Naive B cell (primary cell): ENCODE measurements around the gene ARF4. TPM values are rescaled to one million over a fixed set of nuclear protein-coding genes. Genes with fewer than 3 reads are reported as not detected.
"Not testable (repeated sequence)": the region's sequence is repeated elsewhere in the genome, so short reads cannot be mapped to it uniquely, and the experiment has no call there.

Experiments
- ATAC-seq, 2 donors: fragments of 150-1000 bp; cut with Tn5 transposase; 2 replicates each; pipeline ENCODE4 v1.10.0; 2021; ENCODE audit warnings: low read depth in 2 of 2, mild to moderate bottlenecking in 2 of 2, moderate library complexity in 2 of 2
- DNase-seq: peaks from one replicate; pipeline ENCODE4 v3.0.0; 2022
- H3K27ac Mint-ChIP-seq, 6 donors: one replicate each; pipeline ENCODE4 v1.8.0; 2020 to 2022; ENCODE audit warnings: mild to moderate bottlenecking in 6 of 6, mixed read lengths in 6 of 6, moderate library complexity in 5 of 6, inconsistent platforms in 2 of 6
- H3K27me3 Mint-ChIP-seq, 3 donors: one replicate each; pipeline ENCODE4 v1.8.0; 2021 to 2022; ENCODE audit warnings: mixed read lengths in 3 of 3, mild to moderate bottlenecking in 1 of 3
- H3K36me3 Mint-ChIP-seq, 2 donors: one replicate each; pipeline ENCODE4 v1.8.0; 2020 to 2022; ENCODE audit warnings: mixed read lengths in 2 of 2, inconsistent platforms in 1 of 2, mild to moderate bottlenecking in 1 of 2
- H3K4me1 Mint-ChIP-seq, 3 donors: one replicate each; pipeline ENCODE4 v1.8.0; 2020 to 2022; ENCODE audit warnings: mixed read lengths in 3 of 3, inconsistent platforms in 1 of 3, mild to moderate bottlenecking in 1 of 3, moderate library complexity in 1 of 3
- H3K4me3 Mint-ChIP-seq, 8 donors: one replicate each; pipeline ENCODE4 v1.8.0; 2020 to 2022; ENCODE audit warnings: mild to moderate bottlenecking in 8 of 8, mixed read lengths in 8 of 8, moderate library complexity in 8 of 8, inconsistent platforms in 2 of 8
- H3K9me3 Mint-ChIP-seq, 7 donors: one replicate each; pipeline ENCODE4 v1.8.0; 2020 to 2022; ENCODE audit warnings: mixed read lengths in 7 of 7, mild to moderate bottlenecking in 5 of 7, inconsistent platforms in 2 of 7, moderate library complexity in 1 of 7
- polyA plus RNA-seq, 6 donors: library from polyadenylated mRNA; unstranded; fragments of 300-500 nt; fragmentation: Illumina TruSeq; gene quantifications; one replicate each; pipeline ENCODE4 v1.2.3, GENCODE V29; 2021; ENCODE audit warnings: low read depth in 6 of 6

The ARF4 gene
- polyA plus RNA-seq: 100 to 1,000 TPM; 106 to 153 (median 133) TPM

DNA sequence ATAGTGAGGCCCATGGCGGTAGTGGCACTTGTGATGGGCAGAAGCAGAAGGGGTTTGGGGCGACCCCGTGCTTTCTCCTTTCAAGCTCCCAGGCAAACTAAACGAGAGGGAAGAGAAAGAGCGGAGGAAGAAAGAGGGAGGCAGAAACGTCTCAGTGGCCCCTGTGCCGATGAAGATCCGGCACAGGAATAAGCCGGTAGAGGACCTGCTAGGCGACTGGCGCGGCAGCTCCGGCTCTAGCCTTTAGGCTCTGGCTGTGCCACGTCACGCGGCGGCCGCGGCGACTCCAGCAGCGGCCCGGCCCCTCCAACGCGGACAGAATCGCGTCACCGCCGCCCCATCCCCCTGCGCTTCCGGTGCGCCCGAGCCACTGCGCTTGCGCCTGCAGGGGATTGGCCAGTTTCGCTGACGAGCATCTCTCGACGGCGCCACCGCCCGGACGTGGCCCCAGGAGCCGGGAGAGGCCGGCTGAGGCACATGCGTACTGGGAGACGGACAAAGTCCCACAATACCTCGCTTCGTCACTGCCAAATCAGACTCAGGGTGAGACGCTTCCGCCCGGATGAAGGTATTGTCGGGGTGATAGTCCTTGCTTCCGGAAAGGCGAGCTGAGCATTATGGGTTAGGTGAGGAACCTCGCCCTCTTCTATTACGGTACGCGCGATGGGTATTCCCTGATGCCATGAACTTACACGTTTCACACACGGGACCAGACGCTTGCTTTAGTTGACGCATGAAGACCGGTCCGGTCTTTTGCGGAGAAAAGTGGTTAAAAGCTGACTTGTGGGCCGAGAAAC, at the start of gene ARF4:
ARF4 (minus strand) TSS at position 218 of the 797 bp plus-strand sequence; CDS start at position 14, 204 bp downstream.
- peak within 1 kb of the TSS; percentile 90 to 99 (median 98) for H3K4me3 Mint-ChIP-seq
- ATAC-seq (peak; percentile 83 to 84), DNase-seq (peak; percentile 100)
- peaks cover 6 to 11% of the 10 kb centered on the region in 2 donors for H3K36me3 Mint-ChIP-seq
- peaks cover 23 to 54% (median 49%) of the 10 kb centered on the region in 3 donors for H3K4me1 Mint-ChIP-seq
- H3K27ac Mint-ChIP-seq: peak within 1 kb of the TSS; percentile 100
- no peaks in the 10 kb centered on the region for H3K9me3 Mint-ChIP-seq
- H3K27me3 Mint-ChIP-seq: no peaks in the 10 kb centered on the region

DNA sequence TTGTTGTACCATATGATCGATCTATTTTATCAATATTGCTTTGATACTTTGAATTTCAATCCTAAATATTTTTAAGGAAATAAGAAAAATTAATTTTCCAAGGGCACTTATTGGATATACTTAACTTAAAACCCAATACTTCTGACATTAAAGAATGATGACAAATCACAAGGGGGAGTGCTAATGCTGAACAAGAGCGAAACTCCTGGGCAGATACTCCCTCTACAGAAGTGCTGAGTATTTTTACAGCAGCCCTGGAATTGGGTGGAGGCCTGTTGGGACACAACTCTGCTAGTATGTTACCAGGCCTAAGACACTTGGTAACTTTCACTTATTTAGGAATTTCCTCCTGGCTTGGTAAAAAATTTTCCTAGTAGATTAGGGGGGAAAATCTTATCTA, 49.6 kb upstream of the ARF4 start:
- DNase-seq: no peak
- no peak overlapping the region for H3K4me3 Mint-ChIP-seq
- H3K27ac Mint-ChIP-seq: peak overlapping the region in 5 of 6 donors; percentile 4 to 71 (median 43)
- peaks cover 33 to 47% of the 10 kb centered on the region in 2 donors for H3K36me3 Mint-ChIP-seq
- no peak for ATAC-seq
- H3K27me3 Mint-ChIP-seq: no peaks in the 10 kb centered on the region
- H3K9me3 Mint-ChIP-seq: peaks cover 0 to 16% (median 10%) of the 10 kb centered on the region in 7 donors
- H3K4me1 Mint-ChIP-seq: peaks cover 11 to 14% (median 13%) of the 10 kb centered on the region in 3 donors

DNA sequence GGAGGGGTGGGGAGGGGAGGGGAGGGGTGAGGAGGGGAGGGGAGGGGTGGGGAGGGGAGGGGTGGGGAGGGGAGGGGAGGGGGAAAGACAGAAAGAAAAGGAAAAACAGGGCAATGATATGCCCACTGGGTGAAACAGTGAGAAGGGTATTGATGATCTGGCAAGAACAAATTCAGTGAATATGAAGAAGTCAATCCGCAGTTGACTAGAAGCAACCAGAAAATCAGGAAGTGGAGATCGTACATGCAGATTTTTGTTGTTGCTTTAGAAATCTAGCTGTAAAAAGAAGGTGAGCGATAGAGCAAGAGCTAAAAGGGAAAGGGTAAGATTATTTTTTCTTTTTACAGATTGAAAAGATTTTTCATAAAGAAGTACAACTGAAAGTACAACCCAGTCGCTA, 47.6 kb upstream of the ARF4 start:
- ATAC-seq (no peak), DNase-seq (no peak)
- Mint-ChIP-seq H3K36me3 (peaks cover 38 to 43% of the 10 kb centered on the region in 2 donors), H3K4me3 (no peak overlapping the region), H3K27me3 (no peaks in the 10 kb centered on the region), H3K27ac (peak overlapping the region in 2 of 6 donors; percentile 48 to 90), H3K9me3 (peaks cover 0 to 16% (median 9%) of the 10 kb centered on the region in 7 donors), H3K4me1 (peaks cover 11 to 14% (median 13%) of the 10 kb centered on the region in 3 donors)

DNA sequence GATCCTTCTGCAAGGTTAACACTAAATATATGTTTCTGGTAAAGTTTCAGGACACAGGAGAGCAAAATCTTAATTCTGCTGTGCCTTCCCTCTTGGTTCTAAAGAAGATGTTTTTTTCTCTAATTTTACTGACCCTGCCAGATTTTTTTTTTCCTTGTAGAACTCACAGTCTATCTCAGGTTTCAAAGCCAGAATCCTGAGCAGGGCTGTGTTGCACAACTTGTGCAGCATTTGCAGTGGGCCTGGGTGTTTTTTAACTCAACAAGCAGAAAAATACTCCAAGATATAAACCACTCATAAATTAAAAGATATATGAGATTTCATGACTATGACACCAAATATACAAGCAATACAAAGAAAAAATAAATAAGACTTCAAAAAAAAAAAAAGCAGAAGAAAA, 40.2 kb upstream of the ARF4 start:
- H3K36me3 Mint-ChIP-seq: peaks cover 25 to 28% of the 10 kb centered on the region in 2 donors
- no peak for ATAC-seq

DNA sequence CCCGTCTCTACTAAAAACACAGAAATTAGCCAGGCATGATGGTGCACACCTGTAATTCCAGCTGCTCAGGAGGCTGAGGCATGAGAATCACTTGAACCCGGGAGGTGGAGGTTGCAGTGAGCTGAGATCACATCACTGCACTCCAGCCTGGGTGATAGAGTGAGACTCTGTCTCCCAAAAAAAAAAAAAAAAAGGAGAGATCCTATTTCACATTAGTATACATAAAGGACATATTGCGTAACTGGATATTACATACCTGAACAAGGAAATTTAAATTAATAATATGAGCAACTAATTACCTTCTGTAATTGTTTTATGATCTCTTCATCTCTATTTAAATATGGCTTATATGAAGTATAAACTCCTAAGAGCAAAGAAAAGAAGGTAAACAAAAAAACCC, 37.1 kb upstream of the ARF4 start:
- H3K4me1 Mint-ChIP-seq, ATAC-seq, H3K4me3 Mint-ChIP-seq, DNase-seq, H3K27me3 Mint-ChIP-seq, H3K9me3 Mint-ChIP-seq: not testable (repeated sequence)
- Mint-ChIP-seq H3K36me3 (peaks cover 15 to 20% of the 10 kb centered on the region in 2 donors), H3K27ac (peak overlapping the region in 1 of 6 donors; percentile 47)

More for the DNA sequence above, 40.2 kb upstream of the ARF4 start:
- no peak for DNase-seq
- H3K4me3 Mint-ChIP-seq: no peak overlapping the region
- H3K27ac Mint-ChIP-seq: no peak overlapping the region
- no peaks in the 10 kb centered on the region for H3K4me1 Mint-ChIP-seq
- H3K9me3 Mint-ChIP-seq: no peaks in the 10 kb centered on the region
- H3K27me3 Mint-ChIP-seq: no peaks in the 10 kb centered on the region

DNA sequence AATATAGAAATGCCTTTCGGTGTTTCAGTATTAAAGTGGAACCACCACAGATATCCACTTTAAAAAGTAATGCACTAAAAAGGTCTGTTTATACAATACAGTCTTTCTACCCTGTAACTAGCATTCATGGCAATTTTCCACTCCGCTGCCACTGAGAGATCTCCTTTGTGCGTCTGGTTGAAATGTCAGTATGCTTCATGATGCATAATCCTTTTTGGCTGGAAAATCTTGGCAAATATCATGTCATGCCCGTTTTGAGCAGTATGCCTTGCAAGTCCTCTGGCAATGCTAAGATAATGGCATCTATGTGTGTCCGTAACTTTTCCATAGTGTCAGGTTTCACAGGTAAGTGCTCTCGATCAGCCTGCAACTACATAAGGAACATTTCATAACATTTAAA, 30.8 kb upstream of the ARF4 start:
- ATAC-seq: no peak
- DNase-seq: no peak
- no peak overlapping the region for H3K4me3 Mint-ChIP-seq
- no peaks in the 10 kb centered on the region for H3K9me3 Mint-ChIP-seq
- H3K4me1 Mint-ChIP-seq: no peaks in the 10 kb centered on the region
- peaks cover 0 to 21% of the 10 kb centered on the region in 2 donors for H3K36me3 Mint-ChIP-seq
- H3K27me3 Mint-ChIP-seq: no peaks in the 10 kb centered on the region
- H3K27ac Mint-ChIP-seq: peak overlapping the region in 1 of 6 donors; percentile 27

DNA sequence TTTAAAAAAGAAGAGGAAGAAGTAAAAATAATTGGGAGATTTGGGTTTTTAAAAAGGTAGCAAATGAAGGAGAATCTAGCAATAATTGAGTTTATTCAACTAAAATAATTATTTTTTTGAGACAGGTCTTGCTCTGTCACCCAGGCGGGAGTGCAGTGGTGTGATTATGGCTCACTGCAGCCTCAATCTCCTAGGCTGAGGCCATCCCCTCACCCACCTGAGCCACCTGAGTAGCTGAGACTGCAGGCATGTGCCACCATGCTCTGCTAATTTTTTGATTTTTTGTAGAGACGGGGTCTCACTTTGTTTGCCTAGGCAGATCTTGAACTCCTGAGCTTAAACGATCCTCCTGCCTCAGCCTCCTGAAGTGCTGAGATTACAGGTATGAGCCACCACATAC, 27.7 kb upstream of the ARF4 start:
- no peaks in the 10 kb centered on the region for H3K9me3 Mint-ChIP-seq
- no peaks in the 10 kb centered on the region for H3K4me1 Mint-ChIP-seq
- H3K27ac Mint-ChIP-seq: peak overlapping the region in 1 of 6 donors; percentile 72
- H3K27me3 Mint-ChIP-seq: no peaks in the 10 kb centered on the region
- ATAC-seq (no peak), DNase-seq (no peak)
- no peak overlapping the region for H3K4me3 Mint-ChIP-seq
- peaks cover 0 to 21% of the 10 kb centered on the region in 2 donors for H3K36me3 Mint-ChIP-seq

DNA sequence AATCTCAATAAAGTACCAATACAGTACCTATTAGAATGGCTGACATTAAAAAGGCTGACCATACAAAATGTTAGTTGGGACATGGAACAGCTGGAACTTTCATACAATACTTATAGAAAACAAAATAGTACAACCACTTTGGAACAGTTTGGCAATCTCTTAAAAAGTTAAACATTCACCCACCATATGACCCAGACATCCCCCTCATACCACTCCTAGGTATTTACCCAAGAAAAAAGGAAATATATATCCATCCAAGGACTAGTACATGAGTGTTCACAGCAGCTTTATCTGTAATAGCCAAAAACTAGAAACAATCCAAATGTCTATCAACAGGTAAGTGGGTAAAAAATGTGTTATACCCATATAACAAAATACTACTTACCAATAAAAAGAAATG, 25.2 kb upstream of the ARF4 start:
- Mint-ChIP-seq H3K4me1 (no peaks in the 10 kb centered on the region), H3K4me3 (no peak overlapping the region), H3K36me3 (peaks cover 0 to 12% of the 10 kb centered on the region in 2 donors), H3K27ac (peak overlapping the region in 3 of 6 donors; percentile 0 to 77 (median 22)), H3K27me3 (no peaks in the 10 kb centered on the region), H3K9me3 (no peaks in the 10 kb centered on the region)
- no peak for ATAC-seq
- no peak for DNase-seq

DNA sequence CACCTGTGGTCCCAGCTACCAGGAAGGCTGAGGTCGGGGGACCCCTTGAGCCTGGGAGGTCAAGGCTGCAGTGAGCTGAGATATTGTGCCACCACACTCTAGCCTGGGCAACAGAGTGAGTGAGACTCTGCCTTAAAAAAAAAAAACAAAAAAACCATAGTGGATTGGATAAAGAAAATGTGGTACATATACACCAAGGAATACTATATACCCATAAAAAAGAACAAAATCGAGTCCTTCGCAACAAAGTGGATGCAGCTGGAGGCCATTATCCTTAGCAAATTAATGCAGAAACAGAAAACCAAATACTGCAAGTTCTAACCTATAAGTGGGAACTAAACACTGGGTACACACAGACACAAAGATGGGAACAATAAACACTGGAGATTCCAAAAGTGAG, 20.6 kb upstream of the ARF4 start:
- H3K4me1 Mint-ChIP-seq: peaks cover 0 to 5% (median 0%) of the 10 kb centered on the region in 3 donors
- no peaks in the 10 kb centered on the region for H3K27me3 Mint-ChIP-seq
- no peak for DNase-seq
- H3K36me3 Mint-ChIP-seq: peaks cover 0 to 2% of the 10 kb centered on the region in 2 donors
- ATAC-seq: no peak
- no peaks in the 10 kb centered on the region for H3K9me3 Mint-ChIP-seq
- H3K27ac Mint-ChIP-seq: peak overlapping the region in 1 of 6 donors; percentile 56
- no peak overlapping the region for H3K4me3 Mint-ChIP-seq

DNA sequence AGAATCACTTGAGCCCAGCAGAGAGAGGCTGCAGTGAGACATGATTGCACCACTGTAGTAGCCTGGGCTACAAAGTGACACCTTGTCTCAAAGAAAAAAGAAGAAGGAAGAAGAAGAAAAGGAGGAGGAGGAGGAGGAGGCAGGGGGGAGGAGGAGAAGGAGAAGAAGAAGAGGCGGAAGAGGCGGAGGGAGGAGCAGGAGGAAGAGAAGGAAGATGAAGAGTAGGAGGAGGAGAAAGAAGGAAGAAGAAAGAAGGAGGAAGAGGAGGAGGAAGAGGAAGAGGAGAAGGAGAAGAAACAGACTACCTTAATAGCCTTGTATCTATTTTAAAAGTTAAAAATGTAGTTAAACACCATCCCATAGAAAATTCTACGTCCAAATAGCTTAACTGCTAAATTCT, 19.1 kb upstream of the ARF4 start:
- ATAC-seq (no peak), DNase-seq (no peak)
- Mint-ChIP-seq H3K4me1 (peaks cover 0 to 5% (median 0%) of the 10 kb centered on the region in 3 donors), H3K9me3 (peaks cover 0 to 4% (median 0%) of the 10 kb centered on the region in 7 donors), H3K27ac (no peak overlapping the region), H3K36me3 (no peaks in the 10 kb centered on the region), H3K27me3 (no peaks in the 10 kb centered on the region), H3K4me3 (no peak overlapping the region)

DNA sequence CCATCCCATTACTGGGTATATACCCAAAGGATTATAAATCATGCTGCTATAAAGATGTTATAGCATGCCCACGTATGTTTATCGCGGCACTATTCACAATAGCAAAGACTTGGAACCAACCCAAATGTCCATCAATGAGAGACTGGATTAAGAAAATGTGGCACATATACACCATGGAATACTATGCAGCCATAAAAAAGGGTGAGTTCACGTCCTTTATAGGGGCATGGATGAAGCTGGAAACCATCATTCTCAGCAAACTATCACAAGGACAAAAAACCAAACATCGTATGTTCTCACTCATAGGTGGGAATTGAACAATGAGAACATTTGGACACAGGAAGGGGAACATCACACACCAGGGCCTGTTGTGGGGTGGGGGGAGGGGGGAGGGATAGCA, 14.7 kb upstream of the ARF4 start:
- peaks cover 6 to 16% of the 10 kb centered on the region in 2 donors for H3K36me3 Mint-ChIP-seq
- H3K27ac Mint-ChIP-seq: peak overlapping the region in 1 of 6 donors; percentile 22

DNA sequence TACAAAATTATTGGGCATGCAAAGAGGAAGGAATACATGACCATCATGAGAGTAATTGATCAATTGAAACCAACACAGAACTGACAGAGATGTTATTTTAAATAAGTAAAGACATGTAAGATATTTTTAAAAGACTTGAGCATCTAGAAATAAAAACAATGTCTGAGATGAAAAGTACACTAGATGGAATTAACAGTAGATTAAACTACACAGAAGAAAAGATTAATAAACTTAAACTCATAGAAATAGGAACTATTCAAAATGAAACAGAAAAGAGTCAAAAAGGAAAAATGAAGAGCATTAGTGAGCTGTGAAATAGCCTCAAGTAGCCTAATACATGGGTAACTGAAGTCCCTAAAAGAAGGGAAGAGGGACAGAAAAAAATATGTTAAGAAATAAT, 8.5 kb upstream of the ARF4 start:
- Mint-ChIP-seq H3K9me3 (peaks cover under 1 to 27% (median 18%) of the 10 kb centered on the region in 7 donors), H3K27me3 (no peaks in the 10 kb centered on the region), H3K4me1 (no peaks in the 10 kb centered on the region), H3K4me3 (no peak overlapping the region), H3K36me3 (peaks cover 17 to 39% of the 10 kb centered on the region in 2 donors), H3K27ac (no peak overlapping the region)
- DNase-seq (no peak), ATAC-seq (no peak)

More for the DNA sequence above, 14.7 kb upstream of the ARF4 start:
- not testable (repeated sequence) for H3K4me1 Mint-ChIP-seq, ATAC-seq, DNase-seq, H3K4me3 Mint-ChIP-seq, H3K27me3 Mint-ChIP-seq
- H3K9me3 Mint-ChIP-seq: peaks cover 3 to 19% (median 16%) of the 10 kb centered on the region in 7 donors

DNA sequence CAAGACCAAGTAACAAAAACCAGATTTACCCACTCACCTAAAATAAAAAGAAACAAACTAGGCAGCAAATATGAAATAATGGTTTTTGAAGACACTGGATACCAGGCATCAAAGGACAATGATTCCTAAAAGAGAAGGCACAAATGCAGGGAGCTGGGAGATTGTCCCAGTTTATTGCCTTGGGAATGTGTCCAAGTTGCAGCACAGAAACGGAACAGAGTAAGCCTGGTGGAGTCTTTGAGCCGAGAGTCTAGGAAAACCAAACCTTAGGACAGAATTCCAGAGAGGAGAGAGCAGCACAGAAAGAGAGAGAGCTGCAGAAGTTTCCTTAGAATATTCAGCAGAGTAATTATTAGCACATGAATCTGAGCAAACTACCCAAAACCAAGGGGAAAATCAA, 7.8 kb upstream of the ARF4 start:
- H3K4me3 Mint-ChIP-seq: no peak overlapping the region
- H3K27me3 Mint-ChIP-seq: no peaks in the 10 kb centered on the region
- DNase-seq: no peak
- peaks cover 17 to 39% of the 10 kb centered on the region in 2 donors for H3K36me3 Mint-ChIP-seq
- peaks cover 0 to 24% (median 18%) of the 10 kb centered on the region in 7 donors for H3K9me3 Mint-ChIP-seq
- no peaks in the 10 kb centered on the region for H3K4me1 Mint-ChIP-seq
- peak overlapping the region in 2 of 6 donors; percentile 63 to 72 for H3K27ac Mint-ChIP-seq
- no peak for ATAC-seq

DNA sequence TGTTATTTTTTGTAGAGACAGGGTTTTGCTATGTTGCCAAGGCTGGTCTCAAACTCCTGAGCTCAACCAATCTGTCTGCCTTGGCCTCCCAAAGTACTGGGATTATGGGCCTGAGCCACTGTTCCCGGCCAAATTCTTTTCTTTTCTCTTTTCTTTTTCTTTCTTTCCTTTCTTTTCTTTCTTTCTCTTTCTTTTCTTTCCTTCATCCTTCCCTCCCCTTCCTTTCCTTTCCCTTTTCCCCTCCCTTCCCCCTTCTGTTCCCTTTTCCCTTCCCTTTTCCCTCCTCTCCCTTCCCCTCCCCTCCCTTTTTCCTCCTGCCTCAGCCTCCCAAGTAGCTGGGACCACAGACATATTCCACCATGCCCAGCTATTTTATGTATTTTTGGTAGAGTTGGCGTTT, 3.1 kb upstream of the ARF4 start:
- peak overlapping the region in 1 of 8 donors; percentile 51 for H3K4me3 Mint-ChIP-seq
- peaks cover 0 to 3% (median 1%) of the 10 kb centered on the region in 7 donors for H3K9me3 Mint-ChIP-seq
- ATAC-seq (no peak), DNase-seq (no peak)
- H3K4me1 Mint-ChIP-seq: peaks cover 14 to 33% (median 32%) of the 10 kb centered on the region in 3 donors
- peaks cover 5 to 13% of the 10 kb centered on the region in 2 donors for H3K36me3 Mint-ChIP-seq
- peak overlapping the region in 4 of 6 donors; percentile 37 to 100 (median 82) for H3K27ac Mint-ChIP-seq
- no peaks in the 10 kb centered on the region for H3K27me3 Mint-ChIP-seq
